Tibial artery (tissue), 4 donors: ENCODE measurements around the gene PTPRD.

Experiments
- DNase-seq, 2 donors: peaks; one replicate each; pipeline ENCODE4 v3.0.0-alpha.2; 2019
- H3K27ac ChIP-seq, 2 donors: fragments of 200-600 bp; sonication (generic) in 1 of 2; 1 replicate in 1 of 2; 2 replicates in 1 of 2; pipeline ENCODE4 v1.5.1; 2018 to 2019; ENCODE audit warnings: mild to moderate bottlenecking in 1 of 2
- H3K27me3 ChIP-seq, 2 donors: fragments of 200-600 bp; sonication (generic) in 1 of 2; one replicate each; pipeline versions ENCODE4 v1.5.1 to v1.6.0; 2016 to 2019
- H3K36me3 ChIP-seq, 3 donors: fragments of 200-600 bp; sonication (generic) in 2 of 3; one replicate each; pipeline ENCODE4 v1.5.1; 2016 to 2019; ENCODE audit warnings: mild to moderate bottlenecking in 2 of 3
- H3K4me1 ChIP-seq, 4 donors: fragments of 200-600 bp; sonication (generic) in 2 of 4; 1 replicate in 3 of 4; 2 replicates in 1 of 4; pipeline ENCODE4 v1.5.1; 2016 to 2019
- H3K4me3 ChIP-seq, 2 donors: fragments of 200-600 bp; sonication (generic) in 1 of 2; 1 replicate in 1 of 2; 2 replicates in 1 of 2; pipeline ENCODE4 v1.5.1; 2018 to 2019; ENCODE audit warnings: mild to moderate bottlenecking in 2 of 2
- H3K9me3 ChIP-seq, 3 donors: fragments of 200-600 bp; sonication (generic) in 1 of 3; one replicate each; pipeline ENCODE4 v1.5.1; 2016 to 2019
- intact Hi-C: fragments of 100-400 bp; cut with DNase I; formaldehyde crosslinking; loops from one replicate; pipeline ENCODE4 v1.15.0; 2023; ENCODE audit warnings: low total_unique reads
- TF ChIP-seq, protein P1 (sequence below), 2 experiments: fragments of 200-600 bp in 1 of 2; fragments of 450-650 bp in 1 of 2; IDR thresholded peaks; one replicate each; pipeline ENCODE4 v1.5.1; 2017 to 2019; ENCODE audit warnings: antibody characterized with exemption in 2 of 2, mild to moderate bottlenecking in 1 of 2, moderate library complexity in 1 of 2

Gene PTPRD

GRCh38 chr9:8680658-8681057, 1932.1 kb downstream of the PTPRD start:
- intact Hi-C loops, result loop anchor here (10.0 kb wide), 1 partner anchor 394 kb away; no protein-coding TSS in a partner anchor
- TF ChIP-seq, protein P1, sequence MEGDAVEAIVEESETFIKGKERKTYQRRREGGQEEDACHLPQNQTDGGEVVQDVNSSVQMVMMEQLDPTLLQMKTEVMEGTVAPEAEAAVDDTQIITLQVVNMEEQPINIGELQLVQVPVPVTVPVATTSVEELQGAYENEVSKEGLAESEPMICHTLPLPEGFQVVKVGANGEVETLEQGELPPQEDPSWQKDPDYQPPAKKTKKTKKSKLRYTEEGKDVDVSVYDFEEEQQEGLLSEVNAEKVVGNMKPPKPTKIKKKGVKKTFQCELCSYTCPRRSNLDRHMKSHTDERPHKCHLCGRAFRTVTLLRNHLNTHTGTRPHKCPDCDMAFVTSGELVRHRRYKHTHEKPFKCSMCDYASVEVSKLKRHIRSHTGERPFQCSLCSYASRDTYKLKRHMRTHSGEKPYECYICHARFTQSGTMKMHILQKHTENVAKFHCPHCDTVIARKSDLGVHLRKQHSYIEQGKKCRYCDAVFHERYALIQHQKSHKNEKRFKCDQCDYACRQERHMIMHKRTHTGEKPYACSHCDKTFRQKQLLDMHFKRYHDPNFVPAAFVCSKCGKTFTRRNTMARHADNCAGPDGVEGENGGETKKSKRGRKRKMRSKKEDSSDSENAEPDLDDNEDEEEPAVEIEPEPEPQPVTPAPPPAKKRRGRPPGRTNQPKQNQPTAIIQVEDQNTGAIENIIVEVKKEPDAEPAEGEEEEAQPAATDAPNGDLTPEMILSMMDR (IDR thresholded peaks at IDR 0.05), result no peak
- Histone ChIP-seq H3K27ac (no peak overlapping the region), H3K36me3 (no peaks in the 10 kb centered on the region), H3K9me3 (no peaks in the 10 kb centered on the region), H3K4me1 (peaks cover 0 to 9% (median 0%) of the 10 kb centered on the region in 4 donors), H3K27me3 (no peaks in the 10 kb centered on the region), H3K4me3 (no peak overlapping the region)
- DNase-seq, result no peak

GRCh38 chr9:8680157-8680556, 1932.6 kb downstream of the PTPRD start:
- no peaks in the 10 kb centered on the region for H3K36me3 ChIP-seq
- TF ChIP-seq, protein P1 (IDR thresholded peaks at IDR 0.05), result no peak
- H3K4me1 ChIP-seq, result peaks cover 0 to 9% (median 0%) of the 10 kb centered on the region in 4 donors
- intact Hi-C loops, result loop anchor here (10.0 kb wide), 1 partner anchor 395 kb away; no protein-coding TSS in a partner anchor
- no peaks in the 10 kb centered on the region for H3K27me3 ChIP-seq
- H3K27ac ChIP-seq, result no peak overlapping the region
- H3K4me3 ChIP-seq, result no peak overlapping the region
- no peak for DNase-seq
- no peaks in the 10 kb centered on the region for H3K9me3 ChIP-seq

- H3K27ac ChIP-seq, result no peak overlapping the region
Measured at GRCh38 chr9:8679371-8679822, 1933.4 kb downstream of the PTPRD start.

DNA sequence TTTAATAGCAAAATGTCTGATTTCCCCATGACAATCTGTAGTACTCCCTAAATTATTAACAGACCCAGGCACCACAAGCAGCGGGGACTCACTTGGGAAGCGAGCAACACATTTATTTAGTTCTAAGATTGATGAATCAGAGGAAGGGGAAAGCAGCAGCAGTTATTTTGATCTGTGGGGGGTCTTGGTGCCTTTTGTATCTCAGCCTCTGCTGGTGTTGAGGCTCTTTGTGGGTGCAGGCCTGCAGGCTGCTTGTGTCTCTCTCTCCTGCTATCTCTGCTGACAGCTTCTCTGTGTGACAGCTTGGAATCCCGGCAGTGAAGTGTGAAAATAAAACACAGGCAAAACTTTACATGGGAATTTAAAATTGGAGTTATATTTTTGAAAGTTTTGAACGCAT, 1935.1 kb downstream of the PTPRD start:
- Histone ChIP-seq H3K4me3 (no peak overlapping the region), H3K27me3 (no peaks in the 10 kb centered on the region), H3K9me3 (no peaks in the 10 kb centered on the region), H3K4me1 (peaks cover 0 to 9% (median 0%) of the 10 kb centered on the region in 4 donors), H3K36me3 (no peaks in the 10 kb centered on the region), H3K27ac (no peak overlapping the region)
- TF ChIP-seq, protein P1 (IDR thresholded peaks at IDR 0.05), result no peak
- intact Hi-C loops, result no loop called here
- DNase-seq, result no peak

More at GRCh38 chr9:8679371-8679822, 1933.4 kb downstream of the PTPRD start:
- Histone ChIP-seq H3K9me3 (no peaks in the 10 kb centered on the region), H3K27me3 (no peaks in the 10 kb centered on the region), H3K4me1 (peaks cover 0 to 9% (median 0%) of the 10 kb centered on the region in 4 donors), H3K36me3 (no peaks in the 10 kb centered on the region), H3K4me3 (no peak overlapping the region)
- intact Hi-C loops, result no loop called here
- no peak for DNase-seq
- TF ChIP-seq, protein P1 (IDR thresholded peaks at IDR 0.05), result no peak

GRCh38 chr9:8674536-8674935, 1938.3 kb downstream of the PTPRD start:
- no peak for DNase-seq
- peaks cover 0 to 9% (median 0%) of the 10 kb centered on the region in 4 donors for H3K4me1 ChIP-seq
- intact Hi-C loops, result no loop called here
- no peak overlapping the region for H3K4me3 ChIP-seq
- no peaks in the 10 kb centered on the region for H3K9me3 ChIP-seq
- H3K27ac ChIP-seq, result no peak overlapping the region
- H3K36me3 ChIP-seq, result no peaks in the 10 kb centered on the region
- no peaks in the 10 kb centered on the region for H3K27me3 ChIP-seq
- TF ChIP-seq, protein P1 (IDR thresholded peaks at IDR 0.05), result no peak

GRCh38 chr9:8673830-8674229, 1939.0 kb downstream of the PTPRD start:
- Histone ChIP-seq H3K36me3 (no peaks in the 10 kb centered on the region), H3K9me3 (no peaks in the 10 kb centered on the region), H3K4me1 (peaks cover 0 to 7% (median 0%) of the 10 kb centered on the region in 4 donors), H3K4me3 (no peak overlapping the region), H3K27ac (no peak overlapping the region), H3K27me3 (no peaks in the 10 kb centered on the region)
- intact Hi-C loops, result no loop called here
- TF ChIP-seq, protein P1 (IDR thresholded peaks at IDR 0.05), result no peak
- no peak for DNase-seq
